HuH-7.5 (cell line): ENCODE measurements around the gene HOXD3.

Experiments
- DNase-seq: peaks from one replicate; pipeline ENCODE4 v3.0.0; 2011; ENCODE audit warnings: low spot score

Gene HOXD3

DNA sequence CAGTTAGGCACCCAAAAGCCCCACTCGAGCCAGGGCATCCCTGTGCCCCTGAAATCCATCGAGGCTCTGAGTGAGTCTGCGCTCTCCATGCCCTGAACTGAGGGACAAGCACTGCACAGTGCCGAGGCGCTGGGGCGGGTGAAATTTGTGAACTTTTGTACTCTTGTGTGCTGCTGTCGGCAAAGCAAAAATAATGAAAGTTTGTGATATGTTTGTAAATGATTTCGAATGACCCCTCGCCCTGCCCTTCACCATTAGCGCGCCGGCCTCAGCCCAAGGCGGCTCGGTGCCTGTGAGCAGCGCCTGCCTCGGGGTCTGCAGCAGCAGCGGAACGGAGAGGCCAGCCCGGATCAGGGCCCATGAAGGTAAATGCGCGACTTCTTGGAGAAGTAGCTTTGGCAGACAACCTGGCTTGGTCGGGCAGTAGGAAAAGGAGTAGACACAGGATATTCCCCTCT lies 7.6 kb upstream of the HOXD3 start:
- no peak for DNase-seq

DNA sequence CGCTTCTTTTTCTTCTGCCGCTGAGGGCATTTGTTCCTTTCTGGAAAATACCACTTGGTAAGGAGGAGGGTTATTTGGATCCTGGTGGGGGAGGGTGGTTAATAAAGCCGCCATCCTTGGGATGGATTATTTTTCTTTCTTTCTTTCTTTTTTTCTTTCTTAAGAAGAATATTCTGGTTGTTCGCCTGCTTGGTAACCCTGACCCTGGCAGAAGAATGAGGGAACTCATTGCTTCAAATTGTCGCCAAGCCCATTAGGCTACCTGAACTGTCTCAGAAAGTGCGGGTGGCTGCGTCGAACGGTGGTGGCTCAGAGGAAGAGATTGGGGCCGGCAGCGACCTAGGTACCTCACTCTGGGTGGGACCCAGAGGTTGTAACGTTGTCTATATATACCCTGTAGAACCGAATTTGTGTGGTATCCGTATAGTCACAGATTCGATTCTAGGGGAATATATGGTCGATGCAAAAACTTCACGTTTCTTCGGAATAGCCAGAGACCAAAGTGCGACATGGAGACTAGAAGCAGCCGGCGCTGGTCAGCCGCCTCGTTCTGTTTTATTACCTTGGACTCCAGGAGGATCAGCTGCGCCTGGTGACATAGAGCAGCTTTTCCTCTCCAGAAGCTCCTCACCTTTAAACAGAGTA lies 7.0 kb upstream of the HOXD3 start:
- no peak for DNase-seq

DNA sequence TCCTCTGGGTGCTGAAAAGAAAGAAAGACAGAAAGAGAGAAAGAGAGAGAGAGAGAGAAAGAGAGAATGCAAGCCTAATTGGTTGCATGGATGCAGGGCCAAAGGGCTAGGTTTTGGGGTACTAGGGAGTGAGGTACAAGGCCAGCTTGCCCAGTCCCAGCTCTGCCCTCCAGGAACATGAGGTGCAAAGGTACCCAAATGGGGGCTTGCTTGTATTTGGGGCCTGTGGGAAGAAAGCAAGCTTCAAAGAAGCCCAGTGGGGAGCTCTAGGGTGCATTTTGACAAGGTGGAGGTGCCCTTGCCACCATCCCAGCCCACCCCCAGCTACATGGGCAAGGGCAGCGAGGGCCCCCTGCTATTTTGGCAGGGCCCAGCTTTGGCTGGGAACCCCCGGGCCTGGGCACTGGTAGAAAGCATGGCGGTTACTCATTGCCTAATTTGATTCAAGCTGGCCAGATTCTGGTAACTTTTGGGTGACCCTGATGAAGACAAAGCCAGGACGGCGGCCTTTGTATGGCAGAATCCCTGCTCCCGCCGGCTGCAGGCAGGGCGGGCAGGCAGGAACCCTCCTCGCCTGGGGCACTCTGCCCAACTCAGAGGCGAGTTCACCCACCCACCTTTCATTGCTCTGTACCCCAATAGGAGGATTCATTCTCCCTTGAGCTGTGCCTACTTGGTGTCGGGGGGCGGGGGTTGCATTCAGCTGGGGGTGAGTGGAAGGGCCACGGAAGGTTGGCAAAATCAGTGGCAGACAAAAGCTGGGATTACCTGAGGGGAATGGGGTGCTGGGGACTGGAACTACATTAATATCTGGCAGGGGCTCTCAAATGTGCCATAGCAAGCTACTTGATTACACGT lies 6.3 kb upstream of the HOXD3 start:
- DNase-seq: no peak

DNA sequence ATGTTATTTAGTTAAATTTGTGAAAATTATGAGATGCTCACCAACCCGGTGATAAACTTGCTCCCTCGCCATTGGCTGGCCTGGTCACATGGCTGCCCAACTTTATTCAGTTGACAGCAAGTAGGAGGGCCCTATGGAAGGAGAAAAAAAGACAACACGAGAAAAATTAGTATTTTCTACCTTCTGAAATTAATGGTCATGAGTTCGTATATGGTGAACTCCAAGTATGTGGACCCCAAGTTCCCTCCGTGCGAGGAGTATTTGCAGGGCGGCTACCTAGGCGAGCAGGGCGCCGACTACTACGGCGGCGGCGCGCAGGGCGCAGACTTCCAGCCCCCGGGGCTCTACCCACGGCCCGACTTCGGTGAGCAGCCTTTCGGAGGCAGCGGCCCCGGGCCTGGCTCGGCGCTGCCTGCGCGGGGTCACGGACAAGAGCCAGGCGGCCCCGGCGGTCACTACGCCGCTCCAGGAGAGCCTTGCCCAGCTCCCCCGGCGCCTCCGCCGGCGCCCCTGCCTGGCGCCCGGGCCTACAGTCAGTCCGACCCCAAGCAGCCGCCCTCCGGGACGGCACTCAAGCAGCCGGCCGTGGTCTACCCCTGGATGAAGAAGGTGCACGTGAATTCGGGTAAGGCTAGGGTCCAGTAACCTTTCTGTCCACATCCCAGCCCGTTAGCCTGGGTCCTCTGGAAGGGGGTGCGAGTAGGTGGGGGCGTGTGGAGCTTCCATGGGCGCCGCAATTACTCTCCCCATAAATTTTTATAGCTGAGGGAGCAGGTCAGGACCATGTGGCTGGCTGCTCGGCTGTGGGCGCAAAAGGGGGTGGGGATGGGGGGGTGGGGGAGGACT lies 5.4 kb upstream of the HOXD3 start, which contains the start of gene HOXD4:
Gene HOXD4 (plus strand): TSS at position 109 of the 846 bp plus-strand sequence. CDS start 84 bp downstream, at position 193.
- no peak for DNase-seq

DNA sequence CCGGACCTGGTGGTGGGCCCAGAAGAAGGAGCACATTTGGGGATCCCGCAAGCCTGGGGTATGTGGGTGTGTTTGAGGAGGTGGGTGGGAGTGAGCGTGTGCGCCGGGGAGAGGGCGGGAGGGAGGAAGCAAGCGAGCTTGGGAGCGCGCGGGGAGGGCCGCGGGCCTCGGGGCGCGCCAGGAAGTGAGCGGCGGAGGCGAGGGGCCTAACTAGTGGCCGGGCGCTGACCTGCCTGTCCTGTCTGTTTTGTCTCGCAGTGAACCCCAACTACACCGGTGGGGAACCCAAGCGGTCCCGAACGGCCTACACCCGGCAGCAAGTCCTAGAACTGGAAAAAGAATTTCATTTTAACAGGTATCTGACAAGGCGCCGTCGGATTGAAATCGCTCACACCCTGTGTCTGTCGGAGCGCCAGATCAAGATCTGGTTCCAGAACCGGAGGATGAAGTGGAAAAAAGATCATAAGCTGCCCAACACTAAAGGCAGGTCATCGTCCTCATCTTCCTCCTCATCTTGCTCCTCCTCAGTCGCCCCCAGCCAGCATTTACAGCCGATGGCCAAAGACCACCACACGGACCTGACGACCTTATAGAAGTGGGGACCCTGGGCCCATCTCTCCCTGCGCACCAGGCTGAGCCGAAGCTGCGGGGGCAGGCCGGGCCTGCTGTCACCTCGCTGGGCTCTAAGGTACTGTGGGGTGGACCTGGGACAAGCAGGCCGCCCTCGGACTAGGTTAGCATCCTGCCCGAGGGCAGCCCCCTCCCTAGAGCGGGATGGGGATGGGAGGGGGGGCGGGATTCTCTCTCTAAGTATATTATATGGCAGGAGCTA lies 4.5 kb upstream of the HOXD3 start:
- DNase-seq: no peak

DNA sequence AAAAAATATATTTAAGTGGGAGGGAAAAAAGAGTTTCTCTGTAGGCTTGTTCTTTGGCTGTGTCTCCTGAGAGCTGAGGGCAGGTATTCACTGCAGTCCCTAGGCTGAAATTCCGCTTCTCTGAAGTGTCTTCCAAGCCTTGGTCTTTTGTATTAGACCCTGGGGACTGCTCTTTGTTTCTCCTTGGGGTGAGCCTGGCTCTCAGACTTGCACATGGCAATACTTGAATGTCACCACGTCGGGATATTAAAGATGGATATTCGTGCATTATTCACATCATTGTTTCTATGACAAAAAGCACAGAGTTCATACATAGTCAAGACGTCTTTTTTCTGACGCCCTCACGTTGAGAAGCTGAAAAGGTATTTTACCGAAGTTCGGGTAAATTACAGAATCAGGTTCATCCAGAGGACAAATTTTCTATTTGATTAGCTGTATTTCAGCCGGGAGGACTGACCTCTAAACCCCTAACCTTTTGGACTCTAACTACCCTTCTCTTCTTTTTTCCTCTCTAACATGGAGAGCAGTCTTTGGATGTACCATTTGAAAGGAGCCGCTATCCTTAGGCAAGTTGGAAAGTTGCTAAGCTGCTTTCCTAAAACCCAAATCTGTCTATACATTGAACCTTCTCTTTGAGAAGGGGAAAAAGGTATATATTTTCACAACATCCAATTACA lies 2.4 kb upstream of the HOXD3 start:
- no peak for DNase-seq

DNA sequence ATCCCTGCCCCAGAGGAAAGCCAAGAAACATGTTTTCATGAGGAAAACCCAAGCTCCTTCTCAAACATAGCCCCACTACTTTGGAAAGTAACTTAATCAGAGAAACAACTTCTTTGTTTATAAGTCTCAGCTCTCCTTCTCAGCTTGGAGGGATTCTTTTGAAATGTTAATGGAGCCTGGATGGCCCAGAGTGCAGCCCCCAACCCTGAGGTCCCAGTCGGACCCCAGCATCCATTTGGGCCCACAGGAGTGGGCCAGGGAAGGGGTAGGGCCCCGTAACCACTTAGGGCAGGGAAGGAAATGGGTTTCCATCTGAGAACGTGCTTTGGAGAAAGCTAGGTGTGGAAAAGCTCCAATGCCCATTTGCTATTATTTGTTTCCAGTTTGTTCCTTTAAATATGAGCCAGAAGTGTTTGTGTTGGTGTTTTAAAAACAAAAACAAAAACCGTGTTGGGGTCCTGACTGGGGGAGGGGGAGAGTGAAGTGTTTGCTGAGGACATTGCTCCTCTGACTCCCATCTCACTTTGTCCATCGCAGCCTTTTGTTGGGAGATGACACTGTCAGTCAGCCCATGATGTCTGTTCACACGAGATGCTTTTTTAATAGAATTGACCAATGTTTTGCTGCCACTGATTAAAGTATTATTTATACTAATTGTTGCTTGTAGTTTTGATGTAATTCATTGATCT lies 1.6 kb upstream of the HOXD3 start:
- no peak for DNase-seq

DNA sequence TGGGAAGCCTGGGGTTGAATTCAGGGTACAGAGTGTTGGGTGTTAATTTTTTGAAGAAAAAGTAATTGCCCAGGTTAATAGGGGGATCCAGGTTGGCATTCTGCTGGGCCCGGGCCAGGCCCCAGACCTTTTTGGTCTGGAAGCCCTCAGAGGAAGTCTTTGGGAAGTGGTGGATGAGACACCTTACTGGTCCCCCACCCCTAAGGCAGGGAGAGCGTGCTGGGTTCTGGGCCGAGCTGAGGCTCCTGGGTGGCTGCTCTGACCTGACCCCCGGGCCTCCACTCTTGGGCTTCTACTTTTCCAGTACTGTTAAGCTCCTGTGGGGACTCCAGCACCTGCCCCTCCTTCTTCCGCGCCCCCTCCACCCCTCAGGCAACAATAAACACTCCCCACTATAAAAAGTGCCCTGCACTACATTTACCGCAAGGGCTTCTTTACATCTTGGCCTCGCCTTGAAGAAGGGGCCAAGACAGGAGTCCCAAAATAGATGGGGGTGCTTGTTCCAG lies 753 bp upstream of the HOXD3 start:
- DNase-seq: no peak

DNA sequence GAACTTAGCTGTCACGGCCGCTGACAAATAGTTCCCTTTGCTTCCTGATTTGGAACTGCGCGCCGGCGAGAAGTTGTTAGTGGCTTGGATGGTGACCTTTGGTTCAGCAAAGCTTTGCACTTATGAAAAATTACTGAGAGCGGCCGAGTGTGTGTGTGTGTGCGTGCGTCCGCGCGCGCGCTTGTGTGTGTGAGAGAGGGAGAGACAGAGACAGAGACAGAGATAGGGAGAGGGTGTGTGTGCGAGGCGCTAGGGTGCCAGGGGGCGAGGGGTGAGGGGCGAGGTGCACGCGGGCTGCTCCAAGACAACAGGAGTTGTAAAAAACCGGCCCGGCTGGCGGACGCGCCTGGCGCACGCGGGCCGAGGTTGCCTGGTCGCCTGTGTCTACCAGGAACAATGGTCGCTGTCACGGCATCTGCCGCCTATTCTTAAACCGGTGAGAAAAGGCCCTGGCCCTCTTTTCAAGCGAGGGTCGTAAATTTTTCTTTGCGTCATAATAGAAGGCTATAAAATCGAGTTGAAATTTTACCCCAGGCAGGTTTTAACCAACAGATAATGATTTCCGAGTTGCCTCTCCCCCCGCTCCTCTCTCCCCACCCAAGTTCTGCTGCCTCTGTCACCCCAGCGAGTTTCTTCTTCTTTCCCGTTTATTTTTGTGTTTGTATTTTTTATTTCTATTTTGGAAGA lies 535 bp downstream of the HOXD3 start:
- DNase-seq: no peak

DNA sequence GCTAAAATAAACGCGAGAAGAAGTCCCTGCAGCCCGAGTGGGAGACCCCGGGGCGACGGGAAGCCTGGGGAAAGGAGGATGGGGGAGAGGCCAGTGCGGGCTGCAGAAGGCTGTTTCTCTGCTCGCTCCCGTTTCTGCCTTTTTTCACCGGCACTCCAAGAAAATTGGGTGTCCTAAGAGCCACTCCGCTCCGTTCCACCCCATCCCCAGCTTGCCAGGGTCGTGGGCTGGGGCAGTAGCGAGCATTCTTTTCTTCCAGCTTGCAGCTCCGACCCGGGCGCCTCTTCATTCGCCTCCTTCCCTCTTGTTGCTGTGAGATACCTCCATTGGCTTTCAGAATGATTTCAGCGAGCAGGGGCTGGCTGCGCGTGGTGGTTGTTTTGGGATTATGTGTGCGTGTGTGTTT lies 1.1 kb downstream of the HOXD3 start:
- no peak for DNase-seq

DNA sequence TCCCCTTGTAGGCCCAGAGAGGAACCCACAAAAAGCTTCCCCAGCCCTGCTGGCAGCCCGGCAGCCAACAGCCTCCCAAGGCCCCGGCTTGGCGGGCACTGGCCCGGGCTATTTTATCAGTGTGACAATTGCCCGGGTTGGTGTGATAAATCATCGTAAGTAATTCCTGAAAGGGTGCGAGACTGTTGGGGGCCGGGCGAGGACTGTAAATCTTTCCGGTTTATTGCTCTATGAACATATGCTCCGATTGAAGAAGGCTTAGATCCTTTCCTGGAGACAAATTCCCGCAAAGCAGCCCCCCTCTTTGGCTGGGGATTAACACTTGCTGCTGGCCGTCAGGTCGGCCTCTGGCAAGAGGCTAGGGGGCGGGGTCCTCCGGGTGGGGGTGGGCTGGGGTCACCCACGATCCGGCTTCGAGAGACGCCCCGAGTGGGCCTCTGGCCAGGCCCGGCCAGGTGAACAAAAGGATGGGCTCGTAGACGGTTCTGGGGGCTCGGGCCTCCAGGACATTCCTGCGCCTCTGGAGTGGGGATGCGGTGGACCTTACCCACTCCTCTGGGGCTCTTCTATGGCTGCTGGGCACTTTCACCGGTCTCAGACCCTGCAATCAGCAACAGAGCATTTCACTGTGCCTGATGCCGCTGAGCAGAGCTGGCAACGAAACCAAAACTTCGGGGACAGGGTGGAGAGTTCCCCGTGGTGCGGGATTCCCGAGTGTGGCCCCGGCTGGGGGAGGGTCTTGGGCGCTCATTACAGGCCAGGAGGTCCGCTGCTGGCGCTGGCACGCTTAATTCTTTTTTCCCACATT lies 2.0 kb downstream of the HOXD3 start:
- DNase-seq: no peak

DNA sequence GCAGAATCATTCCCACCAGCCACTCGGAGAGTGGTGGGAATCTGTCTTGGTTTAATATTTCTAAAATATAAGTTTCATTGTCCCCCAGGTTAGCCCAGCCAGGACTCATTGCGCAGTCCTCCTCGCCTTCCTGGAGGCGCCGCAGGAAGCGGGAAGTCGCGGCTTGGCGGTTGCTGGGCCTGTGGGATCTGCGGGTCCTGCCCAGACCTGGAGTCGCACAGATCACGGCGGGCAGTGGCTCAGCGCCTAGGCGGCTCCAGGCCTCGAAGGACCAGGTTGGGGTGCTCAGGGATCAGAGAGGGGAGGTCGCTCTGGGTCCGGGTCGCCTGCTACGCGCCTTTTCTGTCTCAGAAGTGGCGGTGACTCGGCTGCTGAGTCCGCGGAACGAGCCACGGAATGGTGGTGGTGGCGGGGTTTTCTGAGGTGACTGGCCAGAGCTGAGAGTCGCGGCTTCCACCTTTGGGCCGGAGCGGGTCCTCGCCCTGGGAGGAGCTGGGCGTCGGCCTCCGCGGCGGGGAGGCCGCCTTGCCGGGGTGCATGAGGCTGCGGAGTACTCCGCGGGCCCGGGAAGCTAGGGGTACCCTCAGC lies 2.6 kb downstream of the HOXD3 start:
- no peak for DNase-seq

DNA sequence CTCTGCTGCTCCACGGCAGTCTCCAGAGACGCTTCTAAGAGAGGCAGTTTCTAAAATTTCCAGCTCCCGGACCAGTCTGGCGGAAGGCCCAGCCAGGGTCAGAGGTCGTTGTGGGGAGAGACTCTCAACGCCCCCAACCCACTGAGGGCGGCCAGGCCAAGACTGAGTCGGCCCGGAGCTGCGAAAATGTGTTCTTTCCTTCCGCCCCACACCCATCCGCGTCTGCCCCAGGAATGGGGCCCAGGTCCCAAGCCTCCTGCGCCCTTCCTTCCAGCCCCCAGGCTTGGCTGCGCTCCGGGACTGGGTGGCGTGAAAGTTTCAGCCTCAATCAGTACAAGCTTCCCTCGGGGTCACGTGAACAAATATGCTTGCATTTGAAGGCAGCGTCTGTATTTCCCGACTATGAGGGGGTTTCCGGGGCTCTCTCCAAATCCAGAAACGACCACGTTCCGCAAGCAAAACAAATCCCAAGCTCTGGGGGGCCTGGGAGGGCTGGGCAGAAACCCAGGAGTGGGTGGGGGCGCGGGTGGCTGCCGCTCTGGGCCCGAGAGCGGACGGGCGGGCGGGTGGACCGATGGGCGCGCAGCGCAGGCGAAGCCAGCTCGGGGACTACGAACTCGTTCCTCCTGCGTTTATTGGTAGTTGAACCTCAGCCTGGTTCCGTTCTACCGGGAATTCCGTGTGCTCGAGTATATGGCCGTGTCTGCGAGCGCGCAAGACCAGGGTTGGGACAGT lies 3.3 kb downstream of the HOXD3 start:
- no peak for DNase-seq

DNA sequence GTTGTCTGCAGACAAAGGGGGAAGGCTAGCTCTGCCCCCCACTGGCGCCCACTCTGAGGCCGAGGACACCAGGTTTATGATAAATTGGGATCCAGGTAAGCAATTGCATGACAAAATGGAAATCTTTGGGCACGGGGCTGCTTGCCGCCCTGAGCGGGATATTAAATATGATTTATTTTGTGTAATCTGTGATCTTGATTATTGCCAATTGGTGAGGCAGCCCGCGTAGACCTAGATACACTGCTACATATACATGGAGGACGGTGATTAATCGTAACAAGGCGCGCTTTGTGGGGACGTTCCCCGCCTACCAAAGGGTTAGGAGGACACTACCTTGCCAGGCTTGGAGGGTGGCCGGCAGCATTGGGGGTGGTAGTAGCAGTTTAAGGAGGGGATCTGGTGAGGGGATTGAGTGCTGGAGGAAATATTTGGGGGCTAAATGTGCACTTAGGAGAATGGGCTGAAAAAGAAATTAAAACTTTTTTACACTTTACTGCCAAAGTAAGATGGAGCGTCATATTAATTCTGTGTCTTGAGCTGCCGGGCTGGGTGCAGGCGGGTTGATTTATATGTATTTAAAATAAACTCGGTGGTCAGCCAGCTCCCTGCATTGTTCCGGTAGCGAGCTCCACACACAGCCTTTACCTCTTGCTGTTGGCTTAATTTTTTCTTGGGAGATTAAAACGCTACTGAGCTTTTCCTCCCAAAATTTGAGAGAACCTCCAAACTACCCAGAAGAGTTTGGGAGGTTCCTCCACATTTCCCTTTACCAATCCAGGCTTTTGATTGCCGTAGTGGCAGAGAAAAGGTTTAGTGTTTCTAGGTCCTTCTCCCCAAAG lies 4.1 kb downstream of the HOXD3 start:
- DNase-seq: no peak

DNA sequence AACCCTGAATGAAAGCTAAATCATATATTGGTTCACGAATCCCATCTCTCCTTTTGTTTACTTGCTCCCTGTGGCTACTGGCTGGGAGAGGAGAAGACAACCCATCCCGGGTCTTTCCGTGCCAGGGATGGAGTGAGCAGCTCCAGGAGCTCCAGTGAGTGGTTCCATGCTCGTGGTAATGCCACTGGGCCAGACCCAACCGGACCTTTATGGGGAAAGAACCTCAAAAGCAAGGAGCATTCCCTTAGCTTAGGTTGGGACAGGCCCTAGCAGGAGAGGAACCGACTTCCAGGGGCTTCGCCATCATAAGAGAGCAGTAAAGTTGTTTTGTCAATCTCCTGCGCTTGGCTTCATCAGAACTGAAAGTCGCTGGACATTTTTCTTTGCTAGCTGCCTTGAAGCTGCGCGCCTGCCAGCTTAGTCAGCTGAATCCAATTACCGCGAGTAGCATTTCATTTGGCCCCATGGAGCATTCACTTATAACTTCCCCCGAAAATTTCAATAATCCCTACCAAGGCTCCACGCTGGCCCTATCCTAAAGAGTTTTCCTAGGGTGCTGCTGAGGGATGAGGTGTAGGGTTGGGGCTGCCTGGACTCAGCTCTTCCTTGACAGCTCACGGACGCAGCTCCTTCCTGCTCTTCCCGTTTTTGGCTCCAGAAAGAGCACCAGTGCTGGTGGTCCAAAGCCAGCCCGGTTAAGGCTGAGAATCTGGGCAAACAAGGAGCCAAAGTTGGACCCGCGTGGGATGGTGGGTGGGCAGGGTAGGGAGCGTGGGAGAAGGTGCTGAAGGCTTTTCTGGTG lies 4.9 kb downstream of the HOXD3 start:
- DNase-seq: no peak
